Measurements from ENCODE around the gene AVPI1. TPM values are rescaled to one million over a fixed set of nuclear protein-coding genes. Genes with fewer than 3 reads are reported as not detected.
"Not testable (repeated sequence)": the region's sequence is repeated elsewhere in the genome, so short reads cannot be mapped to it uniquely, and the experiment has no call there.

Gene AVPI1
- total RNA-seq, 2 experiments from 2014 or later = 10.7 to 11.6 TPM

DNA sequence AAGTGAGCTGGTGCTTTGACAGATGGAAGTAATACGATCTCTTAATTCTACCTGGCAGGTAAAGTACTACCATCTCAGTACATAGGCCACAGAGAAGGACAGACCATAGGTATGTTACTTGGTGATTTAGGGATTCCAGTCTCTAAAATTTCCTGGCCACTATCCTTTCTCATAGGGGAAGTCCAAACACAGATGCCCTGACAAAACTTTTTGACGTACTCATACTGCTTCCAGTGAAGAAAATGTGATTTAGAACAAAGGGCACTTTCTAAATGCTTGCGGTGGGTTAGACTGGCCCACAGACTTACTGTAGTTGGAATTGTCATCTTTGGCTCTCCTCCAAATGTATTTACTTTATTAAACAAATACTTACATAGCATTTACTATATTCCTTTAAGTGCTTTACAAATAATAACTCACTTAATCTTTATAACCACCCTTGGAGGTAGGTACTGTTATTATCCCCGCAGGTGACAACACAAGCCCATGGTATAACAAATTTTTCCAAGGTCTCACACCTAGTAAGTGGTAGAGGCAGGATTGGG lies 43.5 kb downstream of the AVPI1 start:
- CTCF ChIA-PET = no interaction called here
- H3K4me3 Mint-ChIP-seq = peak overlapping the region; percentile 76
- Histone ChIP-seq H3K36me3 (ENCODE audit: insufficient read depth, low read length) (peaks cover 7% of the 10 kb centered on the region), H3K4me3 (ENCODE audit: low read length) (no peak overlapping the region), H3K4me1 (ENCODE audit: insufficient read depth, low read length) (peaks cover 19% of the 10 kb centered on the region), H3K27ac (ENCODE audit: low read depth in 1 of 2, low read length in 2 of 2) (no peak overlapping the region), H3K9me3 (ENCODE audit: control insufficient read depth in 1 of 2, insufficient read depth in 1 of 2, low read length in 2 of 2) (no peaks in the 10 kb centered on the region), H3K27me3 (ENCODE audit: control insufficient read depth in 1 of 2, insufficient read depth in 2 of 2, low read length in 2 of 2) (no peaks in the 10 kb centered on the region)
- H3K36me3 Mint-ChIP-seq (ENCODE audit: low read depth) = peaks cover 28% of the 10 kb centered on the region
- DNase-seq = no peak
- no peaks in the 10 kb centered on the region for H3K9me3 Mint-ChIP-seq
- POLR2A ChIA-PET = no interaction called here
- TF ChIP-seq, protein P1, sequence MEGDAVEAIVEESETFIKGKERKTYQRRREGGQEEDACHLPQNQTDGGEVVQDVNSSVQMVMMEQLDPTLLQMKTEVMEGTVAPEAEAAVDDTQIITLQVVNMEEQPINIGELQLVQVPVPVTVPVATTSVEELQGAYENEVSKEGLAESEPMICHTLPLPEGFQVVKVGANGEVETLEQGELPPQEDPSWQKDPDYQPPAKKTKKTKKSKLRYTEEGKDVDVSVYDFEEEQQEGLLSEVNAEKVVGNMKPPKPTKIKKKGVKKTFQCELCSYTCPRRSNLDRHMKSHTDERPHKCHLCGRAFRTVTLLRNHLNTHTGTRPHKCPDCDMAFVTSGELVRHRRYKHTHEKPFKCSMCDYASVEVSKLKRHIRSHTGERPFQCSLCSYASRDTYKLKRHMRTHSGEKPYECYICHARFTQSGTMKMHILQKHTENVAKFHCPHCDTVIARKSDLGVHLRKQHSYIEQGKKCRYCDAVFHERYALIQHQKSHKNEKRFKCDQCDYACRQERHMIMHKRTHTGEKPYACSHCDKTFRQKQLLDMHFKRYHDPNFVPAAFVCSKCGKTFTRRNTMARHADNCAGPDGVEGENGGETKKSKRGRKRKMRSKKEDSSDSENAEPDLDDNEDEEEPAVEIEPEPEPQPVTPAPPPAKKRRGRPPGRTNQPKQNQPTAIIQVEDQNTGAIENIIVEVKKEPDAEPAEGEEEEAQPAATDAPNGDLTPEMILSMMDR (IDR thresholded peaks at IDR 0.05) = no peak
- intact Hi-C loops (cut with DNase I, micrococcal nuclease) = loop anchor here in 1 of 2 experiments (5.0 to 10.0 kb wide), 2 partner anchors 494 to 1949 kb away; partner anchors contain the start of gene TCTN3
- no peak for ATAC-seq (ENCODE audit: poor library complexity)
- H3K27me3 Mint-ChIP-seq = no peaks in the 10 kb centered on the region
- H3K27ac Mint-ChIP-seq = no peak overlapping the region
- peaks cover 30% of the 10 kb centered on the region for H3K4me1 Mint-ChIP-seq (ENCODE audit: low read depth)

DNA sequence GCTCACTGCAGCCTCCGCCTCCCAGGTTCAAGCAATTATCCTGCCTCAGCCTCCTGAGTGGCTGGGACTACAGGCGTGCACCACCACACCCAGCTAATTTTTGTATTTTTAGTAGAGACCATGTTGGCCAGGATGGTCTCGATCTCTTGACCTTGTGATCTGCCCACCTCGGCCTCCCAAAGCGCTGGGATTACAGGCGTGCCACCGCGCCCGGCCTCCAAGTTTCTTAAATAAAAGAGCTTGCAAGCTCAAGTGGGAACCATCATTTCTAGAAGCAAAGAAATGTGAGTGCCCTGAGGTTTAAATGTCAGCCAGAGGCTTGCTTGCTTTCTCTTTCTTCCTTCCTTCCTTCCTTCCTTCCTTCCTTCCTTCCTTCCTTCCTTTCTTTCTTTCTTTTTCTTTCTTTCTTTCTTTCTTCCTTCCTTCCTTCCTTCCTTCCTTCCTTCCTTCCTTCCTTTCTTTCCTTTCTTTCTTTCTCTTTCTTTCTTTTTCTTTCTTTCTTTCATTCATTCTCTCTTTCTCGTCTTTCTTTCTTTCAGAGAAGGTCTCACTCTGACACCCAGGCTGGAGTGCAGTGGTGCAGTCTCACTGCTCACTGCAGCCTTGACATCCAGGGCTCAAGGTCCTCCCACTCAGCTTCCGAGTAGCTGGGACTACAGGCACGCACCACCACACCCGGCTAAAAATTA lies 44.4 kb downstream of the AVPI1 start:
- H3K4me1 ChIP-seq (ENCODE audit: insufficient read depth, low read length) = peaks cover 15% of the 10 kb centered on the region
- peaks cover 26% of the 10 kb centered on the region for H3K36me3 Mint-ChIP-seq (ENCODE audit: low read depth)
- peaks cover 26% of the 10 kb centered on the region for H3K4me1 Mint-ChIP-seq (ENCODE audit: low read depth)
- POLR2A ChIA-PET; H3K9me3 ChIP-seq (ENCODE audit: control insufficient read depth in 1 of 2, insufficient read depth in 1 of 2, low read length in 2 of 2); H3K36me3 ChIP-seq (ENCODE audit: insufficient read depth, low read length); H3K27ac Mint-ChIP-seq; ATAC-seq (ENCODE audit: poor library complexity); H3K27ac ChIP-seq (ENCODE audit: low read depth in 1 of 2, low read length in 2 of 2); H3K9me3 Mint-ChIP-seq; H3K4me3 ChIP-seq (ENCODE audit: low read length); CTCF ChIA-PET; H3K27me3 ChIP-seq (ENCODE audit: control insufficient read depth in 1 of 2, insufficient read depth in 2 of 2, low read length in 2 of 2); DNase-seq; H3K27me3 Mint-ChIP-seq: not testable (repeated sequence)
- intact Hi-C loops (cut with DNase I, micrococcal nuclease) = loop anchor here in 1 of 2 experiments (5.0 to 10.0 kb wide), 2 partner anchors 495 to 1948 kb away; partner anchors contain the start of gene TCTN3
- peak overlapping the region; percentile 98 for H3K4me3 Mint-ChIP-seq

DNA sequence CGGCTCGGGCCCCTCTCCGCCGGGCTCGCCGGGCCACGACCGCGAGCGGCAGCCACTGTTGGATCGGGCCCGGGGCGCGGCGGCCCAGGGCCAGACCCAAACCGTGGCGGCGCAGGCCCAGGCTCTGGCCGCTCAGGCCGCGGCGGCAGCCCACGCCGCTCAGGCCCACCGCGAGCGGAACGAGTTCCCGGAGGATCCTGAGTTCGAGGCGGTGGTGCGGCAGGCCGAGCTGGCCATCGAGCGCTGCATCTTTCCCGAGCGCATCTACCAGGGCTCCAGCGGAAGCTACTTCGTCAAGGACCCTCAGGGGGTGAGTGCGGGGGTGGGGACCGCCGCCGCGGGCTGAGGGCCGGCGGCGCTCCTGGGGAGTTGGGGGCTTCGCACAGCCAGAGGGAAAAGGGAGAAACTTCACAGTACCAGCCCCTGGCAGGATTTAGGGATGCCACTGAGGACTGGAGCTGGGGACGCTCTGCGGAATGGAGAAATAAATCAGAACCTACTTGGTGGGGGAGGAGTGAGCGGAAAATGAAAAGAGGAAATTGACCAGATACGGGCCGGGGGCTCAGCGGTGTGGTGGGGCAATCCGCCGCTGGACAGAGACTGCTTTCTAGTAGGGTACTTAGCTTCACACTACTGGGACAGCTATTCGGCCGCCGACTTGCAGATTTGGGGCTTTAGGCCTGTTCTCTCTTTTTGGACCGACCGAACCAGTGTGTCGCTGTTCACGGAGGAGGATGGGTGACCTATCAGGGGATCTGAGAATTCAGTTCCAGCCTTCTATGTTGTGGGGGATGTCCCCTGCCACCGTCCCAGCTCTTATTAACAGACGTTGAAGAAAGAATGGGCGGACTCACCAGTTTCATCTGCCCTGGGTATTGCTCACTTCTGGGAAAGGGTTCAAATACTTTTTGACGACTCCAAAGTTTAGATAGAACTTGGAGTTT lies 45.9 kb downstream of the AVPI1 start:
- ATAC-seq (ENCODE audit: poor library complexity) (peak; percentile 5), DNase-seq (peak in 9 of 14 experiments; percentile 4 to 46 (median 23))
- Histone ChIP-seq H3K27me3 (ENCODE audit: control insufficient read depth in 1 of 2, insufficient read depth in 2 of 2, low read length in 2 of 2) (no peaks in the 10 kb centered on the region), H3K4me3 (ENCODE audit: low read length) (peak overlapping the region; percentile 65), H3K36me3 (ENCODE audit: insufficient read depth, low read length) (peaks cover 7% of the 10 kb centered on the region), H3K27ac (ENCODE audit: low read depth in 1 of 2, low read length in 2 of 2) (no peak overlapping the region), H3K4me1 (ENCODE audit: insufficient read depth, low read length) (peaks cover 15% of the 10 kb centered on the region), H3K9me3 (ENCODE audit: control insufficient read depth in 1 of 2, insufficient read depth in 1 of 2, low read length in 2 of 2) (no peaks in the 10 kb centered on the region)
- intact Hi-C loops (cut with DNase I, micrococcal nuclease) = loop anchor here (1.0 to 10.0 kb wide), 4 partner anchors 45 to 1946 kb away; partner anchors contain the start of genes MMS19 (in 1 of the 2), TCTN3 (in 1 of the 2) and UBTD1 (in 1 of the 2)
- peaks cover 23% of the 10 kb centered on the region for H3K36me3 Mint-ChIP-seq (ENCODE audit: low read depth)
- peak overlapping the region; percentile 88 for H3K27ac Mint-ChIP-seq
- H3K4me1 Mint-ChIP-seq (ENCODE audit: low read depth) = peaks cover 26% of the 10 kb centered on the region
- POLR2A ChIA-PET = interaction anchor here (0.8 to 1.9 kb wide), 5 partner anchors 9 to 96 kb away, joined by 3 to 12 read pairs (median 6); partner anchors contain the start of genes AVPI1, MORN4 and ZFYVE27
- peak overlapping the region; percentile 98 for H3K4me3 Mint-ChIP-seq
- TF ChIP-seq, protein P1 (IDR thresholded peaks at IDR 0.05) = no peak
- CTCF ChIA-PET = interaction anchor here (1.1 kb wide), 1 partner anchor 68 kb away, joined by 3 read pairs; no protein-coding TSS in a partner anchor
- H3K9me3 Mint-ChIP-seq = no peaks in the 10 kb centered on the region
- no peaks in the 10 kb centered on the region for H3K27me3 Mint-ChIP-seq

Measured in CD4-positive, alpha-beta T cell (primary cell).